Epithelial cell of esophagus (primary cell): Measurements from ENCODE around the gene TSG101.

Experiments
- DNase-seq: peaks from one replicate; pipeline ENCODE4 v3.0.0; 2010; ENCODE audit warnings: low read depth
- H3K4me3 ChIP-seq: 2 replicates; pipeline ENCODE4 v1.5.1; 2011; ENCODE audit warnings: mild to moderate bottlenecking, low read length, control low read depth
- CTCF ChIP-seq: IDR thresholded peaks from 2 replicates; pipeline ENCODE4 v1.5.1; 2011; ENCODE audit warnings: low read depth, mild to moderate bottlenecking, low read length, control low read depth, inconsistent platforms; ENCODE audit not compliant: insufficient read depth; ENCODE audit errors: missing control alignments

The TSG101 gene

GRCh38 chr11:18485913-18486528 is 40.7 kb downstream of the TSG101 start:
- TF ChIP-seq CTCF = no peak
- no peak for DNase-seq

GRCh38 chr11:18479063-18479462 is 47.7 kb downstream of the TSG101 start:
- no peak for TF ChIP-seq CTCF
- no peak overlapping the region for H3K4me3 ChIP-seq
- DNase-seq = no peak

More at GRCh38 chr11:18485913-18486528, 40.7 kb downstream of the TSG101 start:
- no peak overlapping the region for H3K4me3 ChIP-seq

GRCh38 chr11:18472587-18472986 is 54.2 kb downstream of the TSG101 start:
- no peak for DNase-seq
- no peak overlapping the region for H3K4me3 ChIP-seq

GRCh38 chr11:18471995-18472394 is 54.7 kb downstream of the TSG101 start:
- H3K4me3 ChIP-seq = no peak overlapping the region
- no peak for TF ChIP-seq CTCF
- DNase-seq = no peak

More at GRCh38 chr11:18472587-18472986, 54.2 kb downstream of the TSG101 start:
- TF ChIP-seq CTCF = no peak

GRCh38 chr11:18468961-18469360 is 57.8 kb downstream of the TSG101 start:
- no peak for DNase-seq
- no peak for TF ChIP-seq CTCF
- no peak overlapping the region for H3K4me3 ChIP-seq

GRCh38 chr11:18468059-18468458 is 58.7 kb downstream of the TSG101 start:
- TF ChIP-seq CTCF = no peak
- DNase-seq = no peak
- no peak overlapping the region for H3K4me3 ChIP-seq

GRCh38 chr11:18466402-18466801 is 60.3 kb downstream of the TSG101 start:
- H3K4me3 ChIP-seq = no peak overlapping the region
- TF ChIP-seq CTCF = no peak
- DNase-seq = no peak
